Stimulated activated CD4-positive, alpha-beta T cell treated with anti-CD3 and anti-CD28 coated beads, TNF-alpha, amount 100 ng/mL, for 48 hours (primary cell): ENCODE data around the gene BSN.
"Not testable (repeated sequence)": the region's sequence is repeated elsewhere in the genome, so short reads cannot be mapped to it uniquely, and the experiment has no call there.

Source experiments
- DNase-seq, 3 donors: peaks; one replicate each; pipeline ENCODE4 v3.0.0-alpha.2; 2020; ENCODE audit warnings: low read depth in 3 of 3

Gene BSN

GRCh38 chr3:49690856-49691255 lies 136.6 kb downstream of the BSN start:
- not testable (repeated sequence) for DNase-seq

DNA sequence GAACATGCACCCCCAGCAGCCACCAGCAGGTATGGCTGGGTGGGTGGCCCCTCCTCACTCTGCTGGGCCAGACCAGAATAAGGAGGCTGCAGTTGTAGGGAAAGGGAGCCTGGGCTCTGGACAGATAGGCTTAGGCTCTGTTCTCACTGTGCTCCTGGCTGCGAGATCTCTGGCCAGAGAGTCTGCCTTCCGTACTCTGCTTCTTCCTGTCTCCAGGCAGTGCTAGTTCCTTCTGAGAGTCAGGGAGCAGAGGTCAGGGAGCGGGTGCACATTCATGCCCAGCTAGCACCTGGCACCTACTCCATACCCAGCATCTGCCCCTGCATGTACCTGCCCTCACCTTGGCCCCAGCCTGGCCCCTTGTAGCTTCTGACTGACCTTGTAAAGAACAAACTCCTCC lies 137.2 kb downstream of the BSN start:
- not testable (repeated sequence) for DNase-seq

- not testable (repeated sequence) for DNase-seq
Observed at GRCh38 chr3:49694409-49695070, 140.3 kb downstream of the BSN start.

GRCh38 chr3:49695350-49696015 lies 141.2 kb downstream of the BSN start:
- DNase-seq: not testable (repeated sequence)

- DNase-seq: no peak
Observed at GRCh38 chr3:49699281-49699979, 145.2 kb downstream of the BSN start.

GRCh38 chr3:49700014-49700413 lies 145.7 kb downstream of the BSN start:
- no peak for DNase-seq

GRCh38 chr3:49700453-49701128 lies 146.3 kb downstream of the BSN start:
- no peak for DNase-seq

DNA sequence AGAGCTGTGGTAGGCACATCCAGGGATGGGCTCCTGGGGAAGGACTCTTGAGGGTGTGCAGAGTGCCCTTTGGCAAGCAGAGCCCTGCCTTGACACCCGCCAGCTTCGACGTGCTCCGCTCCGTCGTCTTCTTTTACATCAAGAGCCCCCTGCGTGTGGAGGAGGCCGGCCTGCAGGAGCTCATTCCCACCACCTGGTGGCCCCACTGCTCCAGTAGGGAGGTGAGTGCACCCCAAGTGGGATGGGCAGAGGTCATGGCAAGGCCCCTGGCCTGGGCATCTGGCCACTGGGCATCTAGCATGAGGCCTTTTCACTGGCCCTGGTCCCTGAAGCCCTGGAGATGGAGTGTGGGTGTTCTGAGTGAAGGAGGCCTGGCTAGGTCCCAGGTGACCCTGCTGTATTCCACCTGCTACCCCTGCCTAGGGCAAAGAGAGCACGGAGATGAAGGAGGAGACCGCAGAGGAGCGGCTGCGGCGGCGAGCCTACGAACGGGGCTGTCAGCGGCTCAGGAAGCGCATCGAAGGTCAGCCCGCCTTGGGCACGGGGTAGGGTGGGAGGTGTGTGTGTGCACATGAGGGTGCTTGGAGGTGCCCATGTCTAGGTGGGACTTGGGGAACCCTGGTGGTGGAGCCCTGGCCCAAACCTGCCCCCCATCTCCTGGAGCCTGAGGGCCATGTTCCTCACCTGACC lies 147.3 kb downstream of the BSN start:
- DNase-seq: no peak

- no peak for DNase-seq
Observed at GRCh38 chr3:49702672-49703071, 148.4 kb downstream of the BSN start.

DNA sequence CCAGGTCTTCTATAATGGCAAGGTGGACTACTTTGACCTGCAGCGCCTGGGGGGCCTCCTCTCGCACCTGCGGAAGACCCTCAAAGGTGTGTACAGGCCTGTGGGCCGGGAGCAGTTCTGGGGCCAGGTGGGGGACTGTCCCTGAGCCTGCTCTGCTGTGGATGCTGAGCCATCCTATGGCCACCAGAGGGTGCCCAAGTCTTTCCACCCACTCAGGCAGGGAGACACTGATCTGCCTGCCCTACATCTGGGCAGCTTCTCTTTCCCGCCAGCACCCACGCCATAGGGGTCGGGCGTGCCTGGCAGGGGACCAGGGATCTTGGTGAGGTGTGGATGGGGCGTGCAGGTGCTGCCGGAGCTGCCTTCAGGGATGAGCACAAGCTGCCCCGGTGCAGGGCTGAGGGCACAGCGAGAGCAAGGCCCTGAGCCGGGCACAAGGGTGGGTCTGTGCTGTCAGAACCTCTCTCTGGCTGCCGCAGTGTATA lies 149.2 kb downstream of the BSN start:
- peak in 1 of 3 donors; percentile 47 for DNase-seq

GRCh38 chr3:49703956-49704355 lies 149.7 kb downstream of the BSN start:
- DNase-seq: no peak

DNA sequence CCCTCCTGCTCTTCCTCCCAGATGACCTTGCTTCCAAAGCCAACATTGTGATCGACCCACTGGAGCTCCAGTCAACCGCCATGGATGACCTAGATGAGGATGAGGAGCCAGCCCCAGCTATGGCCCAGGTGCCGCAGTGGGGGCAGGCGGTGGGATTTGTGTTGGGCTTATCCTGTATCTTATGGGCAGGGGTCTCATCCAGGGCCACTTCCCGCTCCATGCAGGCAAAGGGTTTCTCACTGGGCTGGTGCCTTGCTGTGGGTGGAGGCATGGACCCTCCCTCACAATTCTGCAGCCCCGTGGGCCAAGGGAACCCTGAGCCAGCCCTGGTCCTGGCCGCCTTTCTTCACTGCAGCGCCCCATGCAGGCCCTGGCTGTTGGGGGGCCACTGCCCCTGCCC lies 150.4 kb downstream of the BSN start:
- no peak for DNase-seq

- DNase-seq: no peak
Observed at GRCh38 chr3:49705390-49705960, 151.2 kb downstream of the BSN start.

DNA sequence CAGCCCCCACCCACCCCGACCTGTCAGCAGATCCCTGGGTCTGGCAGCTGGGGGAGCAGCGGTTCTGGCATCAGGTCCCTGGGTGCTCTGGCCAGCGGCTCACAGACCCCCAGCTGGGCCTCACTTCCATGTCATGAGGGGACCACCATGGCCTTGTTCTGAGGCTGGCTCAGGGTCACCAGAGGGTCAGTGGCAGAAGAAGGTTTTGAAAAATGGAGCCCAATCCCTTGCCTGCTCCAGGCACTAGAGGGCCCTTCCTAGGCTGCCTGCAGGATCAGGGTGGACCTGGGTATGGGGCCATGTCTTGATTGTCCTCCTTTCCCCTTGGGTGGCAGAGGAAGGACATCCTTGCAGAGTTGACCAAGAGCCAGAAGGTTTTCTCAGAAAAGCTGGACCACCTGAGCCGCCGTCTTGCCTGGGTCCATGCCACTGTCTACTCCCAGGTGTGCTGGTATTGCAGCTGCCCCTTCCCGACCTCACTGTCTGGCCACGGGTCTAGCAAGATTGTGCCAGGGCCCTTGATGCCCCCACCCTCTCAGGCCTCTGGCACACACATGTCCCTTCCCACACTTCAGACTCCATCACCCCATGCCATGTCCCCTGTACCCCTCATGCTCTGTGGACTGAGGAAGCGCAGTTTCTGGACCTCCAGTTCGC lies 152.3 kb downstream of the BSN start:
- no peak for DNase-seq

DNA sequence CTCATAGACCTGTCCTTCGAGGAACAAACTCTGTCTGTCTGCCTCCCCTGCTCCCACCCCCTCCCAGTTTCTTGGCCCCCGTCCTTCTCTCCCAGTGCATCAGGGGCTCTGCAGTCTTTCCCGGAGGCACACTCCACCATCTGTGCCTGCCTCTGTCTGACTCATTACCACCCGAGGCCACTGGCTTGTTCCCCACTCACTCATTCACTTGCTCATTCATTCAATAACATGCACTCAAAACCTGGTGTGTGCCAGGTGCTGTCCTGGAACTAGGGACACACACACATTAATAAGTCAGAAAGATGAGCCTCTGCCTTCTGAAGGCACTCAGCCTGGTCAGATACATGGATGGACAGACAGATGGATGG lies 152.8 kb downstream of the BSN start:
- no peak for DNase-seq

GRCh38 chr3:49709852-49710251 lies 155.6 kb downstream of the BSN start:
- no peak for DNase-seq

GRCh38 chr3:49711489-49711888 lies 157.2 kb downstream of the BSN start:
- DNase-seq: no peak

GRCh38 chr3:49712166-49712565 lies 157.9 kb downstream of the BSN start:
- no peak for DNase-seq

DNA sequence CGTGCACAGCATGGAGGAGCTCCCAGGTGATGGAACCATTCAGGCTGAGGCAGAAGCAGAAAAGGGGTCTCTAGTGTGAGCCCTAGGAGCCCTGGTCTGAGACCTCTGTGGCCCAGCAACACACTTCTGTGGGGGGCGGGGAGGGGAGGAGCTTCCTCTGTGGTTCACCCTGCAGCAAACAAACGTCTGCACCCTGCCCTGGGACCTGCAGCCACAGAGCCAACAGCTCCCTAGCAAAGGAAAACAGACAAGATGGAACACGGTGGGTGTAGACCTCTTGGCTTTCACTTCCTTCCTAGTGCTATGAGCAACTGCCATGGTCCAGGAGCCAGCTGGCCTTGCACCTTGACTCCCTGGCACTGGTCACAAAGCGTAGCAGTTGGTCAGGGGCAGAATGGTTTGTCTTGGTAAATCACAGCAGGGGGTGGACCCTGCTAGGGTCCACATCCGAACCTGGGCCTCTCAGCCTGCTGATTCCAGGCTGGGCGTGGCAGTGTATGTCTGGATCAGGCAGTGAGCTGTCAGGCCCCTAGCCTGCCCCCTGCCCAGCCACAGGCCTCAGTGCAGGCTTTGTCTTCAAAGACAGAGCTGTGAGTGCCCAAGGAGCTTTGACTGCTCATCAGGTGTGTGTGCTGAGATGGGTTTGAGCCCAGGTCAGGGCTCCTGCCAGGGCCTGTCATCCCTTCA lies 158.5 kb downstream of the BSN start:
- DNase-seq: no peak
